NCI-H2227 treated with DMSO at 0.1 percent for 48 hours (cell line): ENCODE results near the gene GINS2.
A peak's percentile ranks its signal among the peaks of the same experiment; 100 is the strongest.

Experiments used
- DNase-seq: peaks from one replicate; lab custom pipeline; 2025; lab: John Stamatoyannopoulos, UW

GINS2 gene

GRCh38 chr16:85716022-85716679, 27.4 kb upstream of the GINS2 start:
- DNase-seq, result no peak

GRCh38 chr16:85715169-85716021, 26.6 kb upstream of the GINS2 start:
- DNase-seq, result peak; percentile 42

DNA sequence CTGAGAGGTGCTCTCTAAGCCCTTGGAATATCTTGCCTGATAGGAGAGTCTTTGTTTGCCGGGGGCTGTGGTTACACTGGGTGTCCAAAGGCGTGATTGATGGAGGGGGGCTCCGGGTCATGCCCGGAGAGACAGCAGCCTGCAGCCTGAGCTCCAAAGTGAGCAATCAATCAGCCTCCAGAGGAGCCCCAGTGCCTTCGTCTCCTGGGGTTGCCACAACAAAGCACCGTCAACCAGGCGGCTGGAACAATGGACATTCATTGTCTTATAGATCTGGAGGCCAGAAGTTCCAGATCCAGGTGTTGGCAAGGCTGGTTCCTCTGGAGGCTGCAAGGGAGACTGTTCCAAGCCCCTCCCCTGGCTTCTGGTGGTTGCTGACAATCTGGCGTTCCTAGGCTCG, 24.0 kb upstream of the GINS2 start:
- no peak for DNase-seq

GRCh38 chr16:85711982-85712587, 23.3 kb upstream of the GINS2 start:
- DNase-seq, result no peak

GRCh38 chr16:85710732-85711131, 22.0 kb upstream of the GINS2 start:
- DNase-seq, result no peak

DNA sequence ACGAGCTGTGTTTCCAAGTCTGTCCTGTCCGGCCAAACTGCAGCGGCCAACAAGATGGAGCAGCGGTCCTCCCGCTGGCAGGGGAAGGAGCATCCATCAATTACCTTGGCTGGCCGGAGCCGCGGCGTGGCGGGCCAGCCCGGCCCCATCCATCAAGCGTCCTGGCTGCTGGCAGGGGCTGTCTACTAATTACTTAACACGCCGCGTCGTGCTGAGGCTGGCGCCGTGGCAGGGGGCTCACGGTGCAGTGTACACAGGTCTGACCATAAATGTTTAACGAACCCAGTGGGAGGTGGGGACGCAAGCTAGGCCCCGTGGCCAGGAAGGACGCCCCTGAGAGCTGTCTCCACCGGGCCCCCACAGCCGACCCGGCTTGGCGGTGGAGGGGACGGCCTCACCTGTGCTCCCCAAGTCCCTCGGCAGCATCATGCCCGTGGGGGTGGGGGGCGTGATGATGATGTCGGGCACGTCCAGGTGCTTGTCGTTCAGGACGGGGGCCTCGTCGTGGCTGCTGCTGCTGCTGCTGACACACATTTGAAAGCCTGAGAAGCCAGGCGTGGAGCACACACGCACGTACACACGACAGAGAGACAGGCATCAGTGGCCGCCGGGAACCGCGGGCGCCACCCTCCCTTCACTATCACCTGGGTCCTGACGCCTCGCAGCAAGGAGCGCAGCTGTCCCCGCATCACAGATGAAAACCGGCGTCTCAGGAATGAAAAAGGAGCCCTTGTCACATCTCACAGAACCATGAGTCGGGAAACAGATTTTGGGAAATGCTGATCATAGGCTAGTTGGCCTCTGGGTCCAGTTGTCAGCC, 21.2 kb upstream of the GINS2 start:
- DNase-seq, result no peak

DNA sequence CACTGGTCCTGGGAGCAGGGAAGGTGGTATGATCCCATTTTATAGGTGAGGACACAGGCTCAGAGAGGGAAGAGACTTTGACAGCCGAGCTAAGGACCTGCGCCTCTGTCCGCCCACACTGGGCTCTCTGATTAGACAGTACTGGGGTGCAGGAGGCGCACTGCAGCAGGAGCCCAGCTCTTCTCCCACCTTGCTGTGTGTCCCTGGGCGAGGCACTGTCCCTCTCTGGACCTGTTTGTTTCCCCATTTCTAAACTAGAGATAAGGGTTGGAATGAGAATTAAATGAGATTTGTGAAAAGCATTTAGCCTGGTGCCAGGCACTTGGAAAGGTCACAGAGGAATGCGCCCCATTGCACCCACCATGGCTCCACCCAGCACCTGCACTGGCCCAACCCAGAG, 19.6 kb upstream of the GINS2 start:
- DNase-seq, result no peak

- no peak for DNase-seq
Observed at GRCh38 chr16:85707528-85708095, 18.9 kb upstream of the GINS2 start.

DNA sequence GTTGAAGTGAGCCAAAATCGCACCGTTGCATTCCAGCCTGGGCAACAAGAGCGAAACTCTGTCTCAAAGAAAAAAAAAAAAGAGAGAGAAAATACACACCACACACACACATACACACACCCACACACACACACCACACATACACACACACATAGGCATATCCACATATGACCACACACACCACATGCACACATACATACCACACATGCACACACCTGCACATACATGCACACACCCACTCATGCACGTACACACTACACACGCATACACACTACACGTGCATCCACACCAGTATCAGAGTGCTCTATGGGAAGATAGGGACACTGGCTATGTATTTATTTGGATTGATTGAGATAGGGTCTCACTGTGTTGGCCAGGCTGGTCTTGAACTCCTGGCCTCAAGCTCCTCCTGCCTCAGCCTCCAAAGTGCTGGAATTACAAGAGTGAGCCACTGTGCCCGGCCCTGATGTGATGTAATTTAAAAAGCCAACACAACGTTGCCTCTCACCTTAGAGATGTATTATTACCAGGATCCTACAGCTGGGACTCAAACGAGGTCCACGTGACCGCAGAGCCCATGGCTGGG, 17.8 kb upstream of the GINS2 start:
- DNase-seq, result no peak

DNA sequence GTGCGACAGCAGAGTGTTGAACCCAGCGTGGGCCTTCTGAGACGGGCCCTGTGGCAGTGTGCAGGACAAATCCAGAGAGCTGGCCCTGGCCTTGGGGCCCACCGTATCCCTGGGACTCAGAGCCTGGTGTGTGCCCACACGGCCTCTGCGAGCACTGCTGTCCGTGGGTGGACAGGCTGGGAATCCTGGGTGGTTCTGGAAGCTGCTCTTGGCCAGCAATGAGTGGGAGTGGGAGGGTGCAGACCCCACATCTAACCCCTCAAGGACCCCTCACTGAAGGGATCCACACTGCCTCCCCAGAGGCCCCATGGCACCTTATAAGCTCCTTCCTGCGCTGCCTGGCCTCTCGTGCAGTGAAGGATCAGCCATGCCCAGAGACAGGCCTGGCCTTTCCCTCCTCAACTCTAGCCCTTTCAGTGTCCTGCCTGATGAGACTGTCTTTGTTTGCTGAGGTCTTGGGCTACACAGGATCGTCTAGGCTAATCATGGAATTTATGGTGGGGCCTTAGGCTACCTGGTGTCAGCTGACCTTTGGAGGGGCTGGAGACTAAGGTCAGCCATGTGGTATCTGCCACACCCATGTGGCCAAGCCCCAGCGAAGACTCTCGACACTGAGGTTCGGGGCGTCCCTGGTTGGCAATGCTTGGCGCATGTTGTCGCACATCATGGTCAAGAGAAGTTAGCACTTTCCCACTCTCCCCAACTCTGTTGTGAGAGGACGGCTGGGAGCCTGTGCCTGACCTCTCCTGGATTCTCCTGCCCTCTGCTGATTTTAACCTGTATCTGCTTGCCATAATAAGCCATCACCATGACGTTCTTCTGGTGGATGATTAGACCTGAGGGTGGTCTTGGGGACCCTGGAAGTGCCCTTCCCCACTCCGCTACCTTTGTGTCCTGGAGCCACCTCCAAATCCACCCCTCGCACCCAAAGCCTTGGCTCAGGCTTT, 16.4 kb upstream of the GINS2 start:
- no peak for DNase-seq

GRCh38 chr16:85704011-85704410, 15.3 kb upstream of the GINS2 start:
- no peak for DNase-seq

DNA sequence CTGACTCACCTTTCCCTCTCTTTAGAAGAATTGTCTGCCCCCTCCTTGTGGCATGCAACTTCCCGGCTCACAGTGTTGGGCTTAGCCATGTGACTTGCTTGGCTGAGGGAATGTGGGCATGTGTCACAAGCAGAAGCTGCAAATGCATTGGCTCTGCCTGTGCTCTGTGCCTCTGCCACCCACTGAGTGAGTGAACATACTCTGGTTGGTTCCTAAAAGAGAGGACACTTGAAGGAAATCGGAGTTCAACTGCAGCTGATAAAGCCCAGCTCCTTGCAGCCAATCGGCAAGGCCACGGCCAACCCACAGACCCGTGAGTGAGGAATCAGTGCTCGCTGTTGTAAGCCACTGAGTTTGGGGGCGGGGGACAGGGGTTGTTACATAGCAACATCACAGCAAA, 10.9 kb upstream of the GINS2 start:
- no peak for DNase-seq

DNA sequence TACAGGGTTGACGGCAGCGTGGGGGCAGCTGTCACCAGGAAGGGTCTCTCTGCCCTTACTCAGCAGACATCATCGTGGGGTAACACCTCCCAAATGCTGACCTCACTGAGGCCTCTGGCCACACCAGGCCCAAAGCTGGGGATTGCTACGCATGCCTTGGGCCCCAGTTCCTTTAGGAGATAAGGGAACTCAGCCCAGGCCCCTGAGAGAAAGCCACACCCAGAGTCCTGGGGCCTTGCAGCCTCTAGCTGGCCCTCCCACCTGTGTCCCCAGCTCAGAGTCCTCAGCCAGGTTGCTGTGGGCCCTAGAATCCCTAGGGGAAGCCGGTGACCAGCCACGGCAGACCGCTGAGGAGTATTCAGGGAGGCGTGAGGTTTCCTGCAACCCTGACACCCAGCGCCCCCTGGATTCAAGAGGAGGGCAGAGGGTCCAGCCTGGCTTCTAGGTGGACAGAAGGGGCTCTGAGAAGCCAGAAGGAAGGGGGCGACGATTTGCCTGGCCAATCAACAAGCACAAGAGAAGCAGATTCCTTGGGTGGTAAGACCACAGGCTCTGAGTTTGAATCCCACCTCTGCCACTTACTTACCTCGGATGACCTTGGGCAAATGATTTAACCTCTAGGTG, 10.3 kb upstream of the GINS2 start:
- DNase-seq, result no peak

GRCh38 chr16:85698459-85698891, 9.7 kb upstream of the GINS2 start:
- no peak for DNase-seq

DNA sequence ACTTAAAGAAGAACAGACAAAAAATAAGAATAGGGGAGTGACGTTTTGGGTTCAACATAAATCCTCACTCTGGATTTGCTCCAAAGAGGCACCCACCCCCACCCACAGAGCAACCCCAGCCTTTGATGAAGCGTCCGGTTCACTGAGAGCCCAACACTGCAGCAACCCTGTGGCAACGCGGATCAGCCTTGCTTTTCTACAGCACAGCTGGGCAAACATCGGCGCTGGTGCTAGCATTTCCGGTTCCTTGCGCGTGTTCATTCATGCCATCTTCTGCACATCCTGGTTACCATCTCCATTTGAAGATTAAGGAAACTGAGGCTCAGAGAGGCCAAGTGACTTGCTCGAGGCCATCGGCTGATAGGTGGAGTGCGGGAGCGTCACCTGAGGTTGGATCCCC, 8.7 kb upstream of the GINS2 start:
- DNase-seq, result no peak

DNA sequence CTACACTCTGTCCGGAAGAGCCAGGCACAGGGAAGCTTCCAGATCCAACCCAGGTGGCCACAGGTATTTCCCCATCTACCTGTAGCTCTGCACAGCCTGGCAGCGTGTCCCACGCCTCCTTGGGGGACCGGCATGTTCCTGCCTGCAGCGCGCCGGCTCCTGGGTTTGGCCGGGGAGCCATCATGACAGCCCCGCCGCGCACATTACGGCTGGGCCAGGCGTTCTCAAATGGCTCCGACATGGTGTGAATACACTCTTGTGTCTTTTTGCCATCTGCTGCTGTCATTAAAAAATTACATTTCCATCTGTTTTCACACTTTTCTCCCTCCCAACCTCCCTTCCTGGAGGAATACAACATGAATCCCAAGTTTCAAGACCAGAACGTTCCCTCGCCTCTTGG, 8.0 kb upstream of the GINS2 start:
- DNase-seq, result no peak

DNA sequence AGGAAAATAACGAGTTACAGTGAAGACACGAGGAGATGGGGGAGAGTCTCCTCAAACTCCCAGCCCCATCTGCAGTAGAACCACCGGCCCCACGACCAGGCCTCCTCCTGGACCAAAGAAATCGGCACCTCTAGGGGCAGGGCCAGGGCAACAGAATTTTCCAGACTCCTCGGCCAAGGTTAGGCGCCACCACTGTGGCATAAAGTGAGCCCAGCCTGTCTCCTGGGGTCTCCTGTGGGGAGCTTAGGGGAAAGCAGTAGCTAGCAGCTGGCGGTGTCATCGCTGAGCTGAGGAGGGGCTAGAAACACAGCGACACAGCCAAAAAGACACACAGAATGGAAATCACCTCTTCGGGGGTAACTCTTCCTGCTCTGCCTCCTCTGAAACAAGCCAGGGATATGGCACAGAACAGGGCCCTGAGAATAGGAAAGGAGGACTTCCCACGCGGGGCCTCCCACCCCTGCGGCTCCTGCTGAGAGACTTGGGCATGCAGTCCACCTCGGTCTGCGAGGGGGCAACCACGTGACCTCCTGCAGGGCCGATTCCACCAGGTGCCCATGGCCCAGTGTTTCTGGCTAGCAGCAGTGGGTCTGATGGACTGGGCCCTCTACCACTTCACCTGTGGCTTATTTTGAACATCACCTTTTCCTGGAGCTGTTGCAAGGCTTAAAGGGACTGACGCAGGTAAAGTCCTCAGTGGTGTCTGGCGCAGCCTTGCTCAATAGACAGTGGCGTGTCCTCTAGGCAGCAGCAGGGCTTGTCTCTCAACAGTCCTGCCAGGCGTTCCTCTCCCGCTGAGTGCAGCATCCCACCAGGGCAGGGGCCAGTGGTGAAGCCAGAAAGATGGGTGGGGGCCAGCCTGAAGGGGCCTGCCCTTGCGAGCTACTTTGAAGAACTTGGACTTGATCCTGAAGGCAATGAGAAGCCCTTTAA, 6.7 kb upstream of the GINS2 start:
- DNase-seq, result no peak

DNA sequence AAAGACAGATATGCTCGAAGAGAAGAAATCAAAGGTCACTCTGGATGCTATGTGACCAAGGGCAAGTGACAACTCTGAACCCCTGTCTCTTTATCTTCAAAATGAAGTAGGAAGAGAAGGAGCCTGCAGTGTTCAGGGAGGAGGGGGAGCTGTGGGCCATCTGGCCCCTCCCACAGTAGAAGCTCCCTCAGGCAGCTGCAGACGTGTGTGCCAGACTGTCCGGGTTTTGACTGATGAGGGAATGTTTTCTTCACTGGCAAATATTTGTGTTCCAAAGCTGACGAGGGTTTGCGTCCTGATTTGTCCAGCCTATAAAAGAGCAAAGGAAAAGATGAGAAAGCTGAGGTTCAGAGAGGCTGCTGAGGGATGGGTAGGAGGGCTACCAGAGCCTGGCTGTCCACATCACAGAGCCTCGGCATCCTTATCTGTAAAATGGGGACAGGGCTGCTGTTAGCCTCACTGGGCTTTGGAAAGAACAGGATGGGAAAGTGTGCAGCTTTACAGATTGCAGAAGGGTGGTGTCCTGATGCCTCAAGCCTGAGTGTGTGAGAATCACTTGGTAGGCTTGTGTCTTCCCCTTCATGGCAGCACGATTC, 1.8 kb upstream of the GINS2 start:
- DNase-seq, result no peak
